Loucy (cell line): ENCODE results near the gene SPINT2.
"Not testable (repeated sequence)": the region's sequence is repeated elsewhere in the genome, so short reads cannot be mapped to it uniquely, and the experiment has no call there.

ENCODE experiments used
- H2AFZ ChIP-seq: fragments of 200-600 bp; sonication (generic); 2 replicates; pipeline ENCODE4 v1.6.0; 2016; ENCODE audit warnings: antibody characterized with exemption, mild to moderate bottlenecking, low read length, moderate library complexity
- H3F3A ChIP-seq: fragments of 200-600 bp; 2 replicates; pipeline ENCODE4 v1.6.0; 2016; ENCODE audit warnings: antibody characterized with exemption, low read depth, mild to moderate bottlenecking
- H3K27me3 ChIP-seq: fragments of 200-600 bp; sonication (generic); 2 replicates; pipeline ENCODE4 v1.6.1; 2014; ENCODE audit warnings: low read length, mild to moderate bottlenecking; ENCODE audit not compliant: insufficient read depth, poor library complexity, severe bottlenecking
- H3K36me3 ChIP-seq: fragments of 200-600 bp; sonication (generic); 2 replicates; pipeline ENCODE4 v1.6.1; 2016; ENCODE audit warnings: low read length; ENCODE audit not compliant: insufficient read depth
- H3K4me1 ChIP-seq: fragments of 200-600 bp; sonication (generic); 2 replicates; pipeline ENCODE4 v1.5.1; 2014; ENCODE audit warnings: low read length, mild to moderate bottlenecking; ENCODE audit not compliant: insufficient read depth, poor library complexity, severe bottlenecking
- H3K4me2 ChIP-seq: fragments of 200-600 bp; sonication (generic); 2 replicates; pipeline ENCODE4 v1.6.0; 2014; ENCODE audit warnings: antibody characterized with exemption, low read length, low read depth, mild to moderate bottlenecking; ENCODE audit not compliant: poor library complexity, severe bottlenecking
- H3K4me3 ChIP-seq: fragments of 200-600 bp; sonication (generic); 2 replicates; pipeline ENCODE4 v1.5.1; 2014; ENCODE audit warnings: low read length, mild to moderate bottlenecking, mixed read lengths; ENCODE audit not compliant: poor library complexity, severe bottlenecking
- H3K79me2 ChIP-seq: fragments of 200-600 bp; sonication (generic); 2 replicates; pipeline ENCODE4 v1.6.1; 2014; ENCODE audit warnings: low read length; ENCODE audit not compliant: insufficient read depth
- H3K9ac ChIP-seq: fragments of 200-600 bp; sonication (generic); 2 replicates; pipeline ENCODE4 v1.6.0; 2014; ENCODE audit warnings: mild to moderate bottlenecking, low read depth, low read length, moderate library complexity; ENCODE audit not compliant: poor library complexity, severe bottlenecking
- H3K9me2 ChIP-seq: fragments of 200-600 bp; sonication (generic); replicated peaks from 2 replicates; pipeline ENCODE4 v1.6.1; 2016; ENCODE audit warnings: low read depth, low read length, mixed read lengths
- H3K9me3 ChIP-seq: fragments of 200-600 bp; sonication (generic); 2 replicates; pipeline ENCODE4 v1.6.1; 2014; ENCODE audit warnings: mild to moderate bottlenecking, antibody characterized with exemption, low read length, low read depth; ENCODE audit not compliant: insufficient read depth
- H4K20me1 ChIP-seq: fragments of 200-600 bp; sonication (generic); 2 replicates; pipeline ENCODE4 v1.6.0; 2014; ENCODE audit warnings: antibody characterized with exemption, low read length, mild to moderate bottlenecking; ENCODE audit not compliant: insufficient read depth, poor library complexity, severe bottlenecking
- CTCF ChIP-seq: fragments of 200-600 bp; sonication (generic); conservative IDR thresholded peaks from 2 replicates; pipeline ENCODE4 v1.5.1; 2014; ENCODE audit warnings: mild to moderate bottlenecking, antibody characterized with exemption, low read length
- EZH2phosphoT487 ChIP-seq: fragments of 200-600 bp; IDR thresholded peaks from 2 replicates; pipeline ENCODE4 v1.6.1; 2018; ENCODE audit warnings: antibody characterized with exemption, mild to moderate bottlenecking, moderate library complexity, borderline replicate concordance

SPINT2 gene

GRCh38 chr19:38223119-38223523, 41.3 kb upstream of the SPINT2 start:
- TF ChIP-seq EZH2phosphoT487, result no peak
- TF ChIP-seq CTCF, result no peak
- Histone ChIP-seq H3K27me3 (no peaks in the 10 kb centered on the region), H2AFZ (no peak overlapping the region), H3K79me2 (no peaks in the 10 kb centered on the region), H3K9ac (peak overlapping the region; percentile 72), H3K36me3 (no peaks in the 10 kb centered on the region), H3K4me1 (peaks cover 11% of the 10 kb centered on the region), H3K4me3 (peak overlapping the region; percentile 84), H4K20me1 (no peaks in the 10 kb centered on the region), H3K4me2 (peak overlapping the region; percentile 76), H3K9me2 (no peaks in the 10 kb centered on the region), H3F3A (no peaks in the 10 kb centered on the region), H3K9me3 (no peaks in the 10 kb centered on the region)

- H3K4me2 ChIP-seq, result peak overlapping the region; percentile 76
- no peaks in the 10 kb centered on the region for H3K79me2 ChIP-seq
- peak overlapping the region; percentile 87 for H2AFZ ChIP-seq
- no peaks in the 10 kb centered on the region for H3F3A ChIP-seq
- no peaks in the 10 kb centered on the region for H4K20me1 ChIP-seq
- H3K36me3 ChIP-seq, result no peaks in the 10 kb centered on the region
- TF ChIP-seq EZH2phosphoT487 (no peak), CTCF (no peak)
- H3K4me1 ChIP-seq, result peaks cover 11% of the 10 kb centered on the region
- H3K4me3 ChIP-seq, result peak overlapping the region; percentile 84
- H3K27me3 ChIP-seq, result no peaks in the 10 kb centered on the region
- no peaks in the 10 kb centered on the region for H3K9me3 ChIP-seq
- H3K9ac ChIP-seq, result peak overlapping the region; percentile 72
- H3K9me2 ChIP-seq, result no peaks in the 10 kb centered on the region
Observed at GRCh38 chr19:38223617-38224013, 40.8 kb upstream of the SPINT2 start.

GRCh38 chr19:38224014-38224862, 40.1 kb upstream of the SPINT2 start, which contains the start of gene DPF1:
Gene DPF1 (minus strand): TSS chr19:38224222. CDS start chr19:38224142, 80 bp downstream.
- Histone ChIP-seq H3K9ac (peak within 1 kb of the TSS; percentile 72), H3K4me2 (peak within 1 kb of the TSS; percentile 76), H4K20me1 (no peaks in the 10 kb centered on the region), H3F3A (no peaks in the 10 kb centered on the region), H3K4me1 (peaks cover 11% of the 10 kb centered on the region), H3K9me3 (no peaks in the 10 kb centered on the region), H3K27me3 (no peaks in the 10 kb centered on the region), H3K9me2 (no peaks in the 10 kb centered on the region), H3K36me3 (no peaks in the 10 kb centered on the region), H3K4me3 (peak within 1 kb of the TSS; percentile 84), H3K79me2 (no peaks in the 10 kb centered on the region), H2AFZ (peak within 1 kb of the TSS; percentile 87)
- peak; percentile 66 for TF ChIP-seq CTCF
- TF ChIP-seq EZH2phosphoT487, result no peak

GRCh38 chr19:38224863-38225218, 39.5 kb upstream of the SPINT2 start:
- H3K4me1 ChIP-seq, result peaks cover 11% of the 10 kb centered on the region
- H3K4me2 ChIP-seq, result peak overlapping the region; percentile 76
- peak overlapping the region; percentile 84 for H3K4me3 ChIP-seq
- H3K79me2 ChIP-seq, H3K9me2 ChIP-seq, H4K20me1 ChIP-seq, H3K27me3 ChIP-seq, H3F3A ChIP-seq, H2AFZ ChIP-seq, H3K9me3 ChIP-seq, H3K36me3 ChIP-seq: not testable (repeated sequence)
- H3K9ac ChIP-seq, result peak overlapping the region; percentile 72
